Activated CD8-positive, alpha-beta memory T cell treated with anti-CD3 and anti-CD28 coated beads for 24 hours (primary cell): ENCODE measurements around the gene AGFG1.

Experiments used
- DNase-seq: peaks from one replicate; pipeline ENCODE4 v3.0.0-alpha.2; 2020

The AGFG1 gene, protein sequence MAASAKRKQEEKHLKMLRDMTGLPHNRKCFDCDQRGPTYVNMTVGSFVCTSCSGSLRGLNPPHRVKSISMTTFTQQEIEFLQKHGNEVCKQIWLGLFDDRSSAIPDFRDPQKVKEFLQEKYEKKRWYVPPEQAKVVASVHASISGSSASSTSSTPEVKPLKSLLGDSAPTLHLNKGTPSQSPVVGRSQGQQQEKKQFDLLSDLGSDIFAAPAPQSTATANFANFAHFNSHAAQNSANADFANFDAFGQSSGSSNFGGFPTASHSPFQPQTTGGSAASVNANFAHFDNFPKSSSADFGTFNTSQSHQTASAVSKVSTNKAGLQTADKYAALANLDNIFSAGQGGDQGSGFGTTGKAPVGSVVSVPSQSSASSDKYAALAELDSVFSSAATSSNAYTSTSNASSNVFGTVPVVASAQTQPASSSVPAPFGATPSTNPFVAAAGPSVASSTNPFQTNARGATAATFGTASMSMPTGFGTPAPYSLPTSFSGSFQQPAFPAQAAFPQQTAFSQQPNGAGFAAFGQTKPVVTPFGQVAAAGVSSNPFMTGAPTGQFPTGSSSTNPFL

GRCh38 chr2:227471924-227472264 lies at the start of gene AGFG1:
Gene AGFG1 (plus strand): TSS chr2:227472156. CDS start chr2:227472422, 266 bp downstream.
- DNase-seq: peak; percentile 98

DNA sequence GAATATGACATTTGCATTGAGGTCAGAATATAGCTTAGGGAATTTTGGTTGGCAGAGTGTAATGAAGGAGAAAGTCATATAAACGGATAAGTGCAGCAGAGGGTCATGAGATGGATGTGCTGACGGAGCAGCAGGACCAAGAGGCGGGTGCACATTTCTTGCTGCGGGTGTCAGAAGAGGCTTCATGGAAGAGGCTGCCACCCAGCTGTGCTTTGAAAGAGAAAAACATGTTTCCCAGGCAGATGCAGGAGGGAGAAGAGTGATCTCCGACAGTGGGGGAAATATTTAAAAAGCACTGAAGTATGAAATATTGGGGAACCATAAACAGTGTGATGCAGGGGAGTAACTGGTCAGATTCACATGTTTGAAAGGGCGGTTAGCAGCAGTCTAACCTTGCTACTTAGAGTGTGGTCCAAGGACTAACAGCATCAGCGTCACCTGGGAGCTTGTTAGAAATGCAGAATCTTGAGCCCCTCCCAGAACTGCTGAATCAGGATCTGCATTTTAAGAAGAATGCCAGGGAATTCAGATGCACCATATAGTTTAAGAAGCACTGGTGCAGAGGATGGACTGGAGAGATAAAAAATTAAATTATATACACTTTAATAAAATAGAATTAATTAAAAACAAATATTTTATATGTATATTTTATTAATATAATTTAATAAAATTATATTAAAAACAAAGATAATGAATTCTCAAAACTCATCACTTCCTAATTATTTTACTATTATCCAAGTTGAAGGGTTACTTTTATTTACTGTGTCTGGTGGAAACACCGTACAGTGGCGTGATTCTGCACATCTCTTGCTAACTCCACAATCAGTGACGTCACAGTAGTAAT lies 48.1 kb upstream of the AGFG1 start:
- DNase-seq: no peak

DNA sequence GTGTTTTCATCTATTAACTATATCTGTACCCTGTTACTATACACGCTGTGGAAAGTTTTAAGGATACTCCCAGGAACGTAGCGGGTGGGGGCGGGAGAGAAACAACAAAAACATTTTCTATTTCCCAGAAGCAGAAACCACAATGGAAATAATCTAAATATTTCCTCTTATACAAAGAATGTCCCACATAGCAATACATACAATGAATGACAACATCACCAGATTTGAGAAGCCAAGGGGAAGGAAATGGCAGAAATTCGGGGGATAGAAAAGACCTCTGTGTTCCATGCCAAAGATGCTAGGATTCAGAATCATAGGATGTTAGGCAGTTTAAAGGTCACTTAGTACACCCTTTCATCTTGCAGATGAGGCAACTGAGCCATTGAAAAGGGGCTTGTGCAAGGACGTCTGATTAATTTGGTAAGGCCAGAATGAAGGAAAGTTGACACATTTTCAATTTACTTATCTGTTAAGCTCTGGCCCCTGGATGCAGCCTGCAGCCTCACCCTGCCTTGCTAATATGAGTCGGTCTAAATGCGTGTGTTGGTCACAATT lies 43.1 kb upstream of the AGFG1 start:
- no peak for DNase-seq

DNA sequence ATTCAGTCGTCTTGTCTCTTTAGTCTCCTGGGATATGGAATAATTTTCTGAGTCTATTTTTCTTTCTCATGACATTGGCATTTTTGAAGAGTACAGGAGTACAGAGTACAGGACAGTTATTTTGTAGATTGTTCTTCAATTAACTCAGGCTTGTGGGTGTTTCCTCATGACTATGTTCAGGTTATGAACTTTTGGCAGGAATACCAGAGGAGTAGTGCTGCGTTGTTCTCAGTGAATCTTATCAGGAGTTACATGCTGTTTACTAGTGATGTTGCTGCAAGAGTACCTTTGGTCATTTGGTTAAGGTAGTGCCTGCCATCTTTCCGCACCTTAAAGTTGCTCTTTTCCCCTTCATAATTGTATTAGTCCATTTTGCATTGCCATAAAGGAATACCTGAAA lies 41.3 kb upstream of the AGFG1 start:
- no peak for DNase-seq

DNA sequence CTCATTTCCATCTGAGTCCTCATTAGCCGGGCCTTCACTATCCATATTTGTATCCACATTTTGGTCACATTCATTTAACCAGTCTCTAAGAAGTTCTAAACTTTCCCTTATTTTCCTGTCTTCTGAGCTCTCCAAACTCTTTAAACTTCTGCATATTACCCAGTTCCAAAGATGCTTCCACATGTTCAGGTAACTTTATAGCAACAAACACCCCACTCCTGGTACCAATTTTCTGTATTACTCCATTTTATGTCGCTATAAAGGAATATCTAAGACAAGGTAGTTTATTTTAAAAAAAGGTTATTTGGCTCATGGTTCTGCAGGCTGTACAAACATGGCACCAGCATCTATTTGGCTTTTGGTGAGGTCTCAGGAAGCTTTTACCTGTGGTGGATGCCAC lies 38.8 kb upstream of the AGFG1 start:
- no peak for DNase-seq

GRCh38 chr2:227436436-227437174 lies 35.4 kb upstream of the AGFG1 start:
- no peak for DNase-seq

DNA sequence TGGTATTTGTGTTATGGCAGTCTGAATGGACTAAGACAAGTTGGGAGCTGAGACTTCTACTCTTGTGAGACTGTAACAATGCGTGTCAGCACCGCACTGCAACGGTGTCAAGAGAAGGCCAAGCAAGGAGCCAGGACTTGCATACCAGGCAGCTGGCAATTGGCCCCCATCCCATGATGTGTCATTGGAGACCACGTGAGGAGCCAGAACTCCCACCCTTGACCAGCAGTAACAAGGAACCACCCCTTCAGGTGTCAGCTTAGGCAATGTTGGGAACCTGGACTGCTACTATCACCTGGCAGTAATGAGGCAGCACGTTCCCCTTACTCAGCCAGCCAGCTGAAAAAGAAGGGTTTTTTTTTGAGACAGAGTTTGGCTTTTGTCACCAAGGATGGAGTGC lies 32.7 kb upstream of the AGFG1 start:
- DNase-seq: no peak

DNA sequence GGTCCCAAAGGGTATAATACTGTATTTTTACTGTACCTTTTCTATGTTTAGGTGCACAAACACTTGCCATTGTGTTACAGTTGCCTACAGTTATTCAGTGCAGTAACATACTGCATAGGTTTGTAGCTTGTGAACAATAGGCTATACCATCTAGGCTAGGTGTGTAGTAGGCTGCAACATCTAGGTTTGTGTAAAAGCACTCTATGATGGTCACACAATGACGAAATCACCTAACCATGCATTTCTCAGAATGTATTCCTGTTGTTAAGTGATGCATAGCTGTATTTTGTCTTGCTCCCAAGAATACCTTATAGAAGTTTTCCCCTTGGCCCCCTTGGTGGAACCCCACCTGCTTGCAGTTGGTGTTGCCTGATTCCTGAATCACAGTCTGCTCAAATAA lies 29.3 kb upstream of the AGFG1 start:
- DNase-seq: no peak

GRCh38 chr2:227443889-227444568 lies 27.9 kb upstream of the AGFG1 start:
- DNase-seq: no peak

DNA sequence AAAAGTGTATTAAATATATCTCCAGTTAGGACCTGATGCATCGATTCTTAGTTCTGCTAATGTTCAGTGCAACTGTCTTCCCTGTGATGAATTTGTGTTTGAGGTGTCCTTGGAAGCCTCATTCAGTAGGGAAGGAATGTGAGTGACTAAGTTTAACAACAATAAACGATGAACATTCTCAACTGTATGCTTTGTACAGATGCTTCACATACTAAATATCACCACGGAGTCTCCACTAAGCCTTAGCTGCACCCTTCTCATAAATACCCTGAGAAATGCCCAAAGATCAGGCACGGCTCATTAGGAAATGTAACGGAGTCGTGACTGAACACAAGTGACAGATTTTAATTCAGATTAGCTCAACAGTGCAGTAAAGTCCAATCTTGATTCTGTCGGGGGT lies 24.4 kb upstream of the AGFG1 start:
- DNase-seq: no peak

GRCh38 chr2:227450311-227450841 lies 21.6 kb upstream of the AGFG1 start:
- no peak for DNase-seq

DNA sequence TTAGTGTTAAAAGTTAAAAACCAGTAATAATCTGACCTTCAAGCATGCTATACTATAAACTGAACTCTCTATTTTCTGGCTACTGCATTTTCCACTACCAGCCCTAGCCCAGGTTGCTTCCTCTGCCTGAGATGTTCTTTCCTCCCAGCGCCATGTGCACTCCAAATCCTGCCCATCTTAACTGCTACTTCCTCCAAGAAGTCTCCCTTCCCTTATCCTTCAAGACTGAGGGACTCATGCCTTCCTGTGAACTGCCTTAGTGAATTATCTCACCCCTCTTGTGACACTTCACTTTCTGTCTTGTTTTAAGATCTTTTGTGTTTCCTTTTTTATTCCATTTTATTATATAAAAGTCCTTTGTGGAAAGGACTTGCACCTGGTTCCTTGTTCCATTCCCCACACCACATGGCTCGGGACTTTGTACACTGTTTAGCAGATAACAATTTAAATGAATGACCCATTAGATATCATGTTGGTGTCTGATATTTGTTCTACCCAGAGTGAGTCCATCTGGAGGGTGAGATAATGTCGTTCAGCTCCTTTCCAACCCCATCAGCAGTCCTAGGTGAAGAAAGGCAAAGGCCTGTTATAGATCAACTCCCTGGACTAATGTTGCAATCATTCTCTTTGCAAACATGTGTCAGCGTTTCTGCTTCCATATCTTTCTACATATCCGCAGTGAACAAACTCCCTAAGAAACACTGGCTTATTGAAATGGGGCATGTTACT lies 20.9 kb upstream of the AGFG1 start:
- no peak for DNase-seq

GRCh38 chr2:227451655-227451992 lies 20.3 kb upstream of the AGFG1 start:
- no peak for DNase-seq

DNA sequence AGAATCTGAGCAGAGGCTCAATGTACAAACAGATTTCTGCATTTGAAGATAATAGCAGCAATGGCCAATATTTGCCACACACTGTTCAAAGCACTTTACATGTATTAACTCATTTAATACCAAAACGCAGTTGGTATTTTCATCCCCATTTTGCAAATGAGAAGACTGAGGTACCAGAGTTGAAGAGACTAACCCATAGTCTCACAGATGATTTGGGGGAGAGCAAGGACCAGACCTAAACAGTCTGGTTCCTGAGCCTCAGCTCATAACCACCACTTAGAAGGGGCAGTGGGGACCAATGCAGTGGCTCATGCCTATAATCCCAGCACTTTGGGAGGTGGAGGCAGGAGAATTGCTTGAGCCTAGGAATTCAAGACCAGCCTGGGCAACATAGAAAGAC lies 18.1 kb upstream of the AGFG1 start:
- no peak for DNase-seq

DNA sequence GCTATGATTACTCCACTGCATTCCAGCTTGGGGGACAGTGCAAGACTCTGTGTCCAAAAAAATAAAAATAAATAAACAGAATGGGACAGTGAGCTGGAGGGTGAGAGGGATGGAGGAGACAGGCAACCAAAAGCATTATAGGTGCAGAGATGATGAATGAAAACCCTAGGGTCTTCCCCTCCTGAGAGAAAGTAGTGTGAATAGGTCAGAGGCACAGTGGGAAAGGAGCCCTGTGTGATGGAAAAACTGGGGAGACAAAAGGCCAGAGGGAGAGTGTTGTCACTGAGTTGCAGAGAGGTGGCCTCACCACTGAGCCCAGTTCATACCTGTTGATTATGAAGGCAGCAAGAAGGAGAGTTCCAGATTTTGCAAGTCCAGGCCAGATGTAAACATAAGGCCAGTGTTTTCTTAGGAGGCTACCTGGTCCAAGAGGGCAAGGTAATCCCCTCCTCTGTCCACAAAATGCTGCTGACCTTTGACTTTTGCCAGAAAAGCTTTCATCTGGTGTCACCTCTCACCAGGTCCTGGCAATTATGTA lies 17.6 kb upstream of the AGFG1 start:
- no peak for DNase-seq

GRCh38 chr2:227455200-227455599 lies 16.8 kb upstream of the AGFG1 start:
- no peak for DNase-seq

DNA sequence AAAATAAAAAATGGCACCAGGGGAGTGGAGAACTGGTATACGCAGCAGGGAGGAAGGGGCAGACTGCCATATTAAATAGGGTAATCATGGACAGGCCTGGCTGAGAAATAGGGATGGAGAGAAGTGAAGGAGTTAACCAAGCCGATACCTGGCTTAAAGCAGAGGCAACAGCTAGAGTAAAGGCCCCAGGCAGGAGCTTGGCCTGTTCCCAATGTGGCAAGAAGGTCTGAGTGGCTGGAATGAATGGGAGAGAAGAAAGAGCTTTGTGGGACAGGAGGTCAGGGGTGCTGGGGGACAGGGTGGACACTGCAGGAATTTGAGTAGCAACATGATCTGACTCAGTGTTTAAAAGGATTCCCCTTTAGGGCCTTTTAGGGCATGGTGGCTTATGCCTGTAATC lies 15.9 kb upstream of the AGFG1 start:
- DNase-seq: no peak

- DNase-seq: no peak
These were observed 15.2 kb upstream of the AGFG1 start for GRCh38 chr2:227456772-227457171.

GRCh38 chr2:227460070-227460485 lies 11.9 kb upstream of the AGFG1 start:
- peak; percentile 80 for DNase-seq

DNA sequence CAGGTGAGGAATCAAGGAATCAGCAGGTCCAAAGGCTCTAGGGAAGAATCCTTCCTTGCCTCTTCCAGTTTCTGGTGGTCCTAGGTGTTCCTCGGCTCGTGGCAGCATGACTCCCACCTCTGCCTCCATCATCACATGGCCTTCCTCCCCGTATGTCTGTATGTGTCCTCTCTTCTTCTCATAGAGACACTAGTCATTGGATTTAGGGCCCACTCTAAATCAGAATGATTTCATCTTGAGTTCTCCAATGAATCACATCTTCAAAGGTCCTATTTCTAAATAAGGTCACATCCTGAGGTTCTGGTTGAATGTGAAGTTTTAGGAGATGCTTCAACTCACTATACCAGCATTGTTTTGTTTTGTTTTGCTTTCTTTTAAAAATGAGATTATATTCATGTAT lies 11.1 kb upstream of the AGFG1 start:
- no peak for DNase-seq

GRCh38 chr2:227461811-227462461 lies 10.0 kb upstream of the AGFG1 start:
- DNase-seq: no peak
